GM21360 (cell line): ENCODE results near the gene PATZ1.
"Not testable (repeated sequence)": the region's sequence is repeated elsewhere in the genome, so short reads cannot be mapped to it uniquely, and the experiment has no call there.

ENCODE experiments used
- ATAC-seq: cut with Tn5 transposase; IDR thresholded peaks from one replicate; pipeline ENCODE4 v1.9.1; 2021; ENCODE audit warnings: mild to moderate bottlenecking, moderate library complexity; ENCODE audit not compliant: unreplicated experiment

The PATZ1 gene

GRCh38 chr22:31321421-31321820 lies 24.7 kb downstream of the PATZ1 start:
- ATAC-seq: no peak

GRCh38 chr22:31314220-31314619 lies 31.9 kb downstream of the PATZ1 start:
- not testable (repeated sequence) for ATAC-seq

GRCh38 chr22:31313366-31314147 lies 32.6 kb downstream of the PATZ1 start:
- ATAC-seq: no peak

GRCh38 chr22:31308181-31308580 lies 38.0 kb downstream of the PATZ1 start:
- ATAC-seq: no peak

- ATAC-seq: no peak
Measured at GRCh38 chr22:31305194-31305593, 41.0 kb downstream of the PATZ1 start.

- ATAC-seq: no peak
Measured at GRCh38 chr22:31302537-31302936, 43.6 kb downstream of the PATZ1 start.

- no peak for ATAC-seq
Measured at GRCh38 chr22:31302006-31302405, 44.1 kb downstream of the PATZ1 start.

GRCh38 chr22:31300896-31301295 lies 45.2 kb downstream of the PATZ1 start:
- no peak for ATAC-seq

- ATAC-seq: no peak
Measured at GRCh38 chr22:31295831-31296657, 50.1 kb downstream of the PATZ1 start.

GRCh38 chr22:31295360-31295759 lies 50.8 kb downstream of the PATZ1 start:
- no peak for ATAC-seq

GRCh38 chr22:31292236-31292989 lies 53.7 kb downstream of the PATZ1 start, which contains the start of gene PIK3IP1:
TSS of gene PIK3IP1 (minus strand) at chr22:31292488. CDS start at chr22:31292344, 144 bp downstream.
- ATAC-seq: no peak

GRCh38 chr22:31291481-31292235 lies 54.5 kb downstream of the PATZ1 start:
- ATAC-seq: no peak

- ATAC-seq: peak; percentile 82
Measured at GRCh38 chr22:31290494-31291471, 55.4 kb downstream of the PATZ1 start.

GRCh38 chr22:31289344-31289743 lies 56.8 kb downstream of the PATZ1 start:
- ATAC-seq: no peak

- no peak for ATAC-seq
Measured at GRCh38 chr22:31288496-31289240, 57.5 kb downstream of the PATZ1 start.

- no peak for ATAC-seq
Measured at GRCh38 chr22:31287818-31288495, 58.2 kb downstream of the PATZ1 start.

- ATAC-seq: no peak
Measured at GRCh38 chr22:31286360-31287255, 59.5 kb downstream of the PATZ1 start.
